Fibroblast of lung (primary cell): ENCODE measurements around the gene CAV3.

Experiments used
- EZH2 ChIP-seq: IDR thresholded peaks from 2 replicates; pipeline ENCODE4 v1.5.1; 2012; ENCODE audit warnings: low read length, control low read depth, mild to moderate bottlenecking; ENCODE audit errors: missing control alignments
- TF ChIP-seq, protein P1 (sequence below), 2 donors: IDR thresholded peaks in 1 of 2; conservative IDR thresholded peaks in 1 of 2; 1 replicate in 1 of 2; 2 replicates in 1 of 2; pipeline ENCODE4 v1.5.1; 2011 to 2012; ENCODE audit warnings: low read length in 2 of 2, control low read depth in 1 of 2, inconsistent platforms in 1 of 2, low read depth in 1 of 2, mild to moderate bottlenecking in 1 of 2

DNA sequence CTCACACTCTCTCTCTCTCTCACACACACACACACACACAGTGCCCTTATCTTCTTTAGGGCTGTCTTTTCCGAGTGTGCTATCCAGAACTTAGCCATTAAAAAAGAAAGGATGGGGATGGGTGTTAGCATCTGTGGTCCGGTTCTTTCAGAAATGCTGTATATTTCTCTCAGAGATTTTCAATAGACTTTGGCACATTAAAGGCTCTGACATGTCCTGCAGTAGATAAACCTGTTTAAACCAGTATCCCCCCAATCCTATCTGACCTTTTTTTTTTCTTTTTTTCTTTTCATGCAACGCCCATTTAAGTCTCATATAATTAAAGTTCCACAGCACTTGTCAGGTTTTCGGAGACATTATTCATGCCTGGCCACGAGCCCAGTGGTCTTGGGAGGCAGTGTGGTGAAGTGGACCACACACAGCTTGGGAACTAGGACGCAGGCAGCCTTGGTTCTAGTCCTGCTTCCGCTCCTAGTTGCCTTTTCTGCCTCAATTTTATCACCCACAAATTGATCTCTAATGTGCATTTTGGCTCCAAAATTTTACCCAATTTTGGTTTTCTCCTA, 13.3 kb downstream of the CAV3 start:
- TF ChIP-seq, protein P1, sequence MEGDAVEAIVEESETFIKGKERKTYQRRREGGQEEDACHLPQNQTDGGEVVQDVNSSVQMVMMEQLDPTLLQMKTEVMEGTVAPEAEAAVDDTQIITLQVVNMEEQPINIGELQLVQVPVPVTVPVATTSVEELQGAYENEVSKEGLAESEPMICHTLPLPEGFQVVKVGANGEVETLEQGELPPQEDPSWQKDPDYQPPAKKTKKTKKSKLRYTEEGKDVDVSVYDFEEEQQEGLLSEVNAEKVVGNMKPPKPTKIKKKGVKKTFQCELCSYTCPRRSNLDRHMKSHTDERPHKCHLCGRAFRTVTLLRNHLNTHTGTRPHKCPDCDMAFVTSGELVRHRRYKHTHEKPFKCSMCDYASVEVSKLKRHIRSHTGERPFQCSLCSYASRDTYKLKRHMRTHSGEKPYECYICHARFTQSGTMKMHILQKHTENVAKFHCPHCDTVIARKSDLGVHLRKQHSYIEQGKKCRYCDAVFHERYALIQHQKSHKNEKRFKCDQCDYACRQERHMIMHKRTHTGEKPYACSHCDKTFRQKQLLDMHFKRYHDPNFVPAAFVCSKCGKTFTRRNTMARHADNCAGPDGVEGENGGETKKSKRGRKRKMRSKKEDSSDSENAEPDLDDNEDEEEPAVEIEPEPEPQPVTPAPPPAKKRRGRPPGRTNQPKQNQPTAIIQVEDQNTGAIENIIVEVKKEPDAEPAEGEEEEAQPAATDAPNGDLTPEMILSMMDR (conservative IDR thresholded peaks at IDR 0.05 in 1 of 2, IDR thresholded peaks at IDR 0.05 in 1 of 2; ENCODE audit: low read depth in 1 of 2, low read length in 2 of 2): no peak
- no peak for TF ChIP-seq EZH2
